Transverse colon (tissue), 4 donors: ENCODE data around the gene LSM12.

ENCODE experiments used
- EP300 ChIP-seq: sonication (generic); formaldehyde crosslinking; IDR thresholded peaks from one replicate; pipeline ENCODE4 v1.6.1; 2017; ENCODE audit warnings: antibody characterized with exemption, low read depth
- POLR2AphosphoS5 ChIP-seq, 3 donors: sonication (generic); formaldehyde crosslinking; IDR thresholded peaks; one replicate each; pipeline ENCODE4 v1.6.1; 2016; ENCODE audit warnings: antibody characterized with exemption in 3 of 3
- TF ChIP-seq, protein P1 (sequence below), 5 experiments: fragments of 200-600 bp in 3 of 5; fragments of 450-650 bp in 2 of 5; sonication (generic) in 3 of 5; IDR thresholded peaks; 1 replicate in 2 of 5; 2 replicates in 3 of 5; pipeline ENCODE4 v1.5.1; 2016 to 2017; ENCODE audit warnings: antibody characterized with exemption in 5 of 5, inconsistent platforms in 3 of 5, mild to moderate bottlenecking in 2 of 5, moderate library complexity in 1 of 5

GRCh38 chr17:44038604-44039011 lies 27.9 kb downstream of the LSM12 start:
- TF ChIP-seq, protein P1, sequence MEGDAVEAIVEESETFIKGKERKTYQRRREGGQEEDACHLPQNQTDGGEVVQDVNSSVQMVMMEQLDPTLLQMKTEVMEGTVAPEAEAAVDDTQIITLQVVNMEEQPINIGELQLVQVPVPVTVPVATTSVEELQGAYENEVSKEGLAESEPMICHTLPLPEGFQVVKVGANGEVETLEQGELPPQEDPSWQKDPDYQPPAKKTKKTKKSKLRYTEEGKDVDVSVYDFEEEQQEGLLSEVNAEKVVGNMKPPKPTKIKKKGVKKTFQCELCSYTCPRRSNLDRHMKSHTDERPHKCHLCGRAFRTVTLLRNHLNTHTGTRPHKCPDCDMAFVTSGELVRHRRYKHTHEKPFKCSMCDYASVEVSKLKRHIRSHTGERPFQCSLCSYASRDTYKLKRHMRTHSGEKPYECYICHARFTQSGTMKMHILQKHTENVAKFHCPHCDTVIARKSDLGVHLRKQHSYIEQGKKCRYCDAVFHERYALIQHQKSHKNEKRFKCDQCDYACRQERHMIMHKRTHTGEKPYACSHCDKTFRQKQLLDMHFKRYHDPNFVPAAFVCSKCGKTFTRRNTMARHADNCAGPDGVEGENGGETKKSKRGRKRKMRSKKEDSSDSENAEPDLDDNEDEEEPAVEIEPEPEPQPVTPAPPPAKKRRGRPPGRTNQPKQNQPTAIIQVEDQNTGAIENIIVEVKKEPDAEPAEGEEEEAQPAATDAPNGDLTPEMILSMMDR (IDR thresholded peaks at IDR 0.05) = no peak
- TF ChIP-seq POLR2AphosphoS5 (IDR thresholded peaks at IDR 0.05) (no peak), EP300 (no peak)
